HS-27A (cell line): ENCODE results near the gene FAM227A.

ENCODE experiments used
- DNase-seq: peaks from one replicate; pipeline ENCODE4 v3.0.0-alpha.2; 2012; ENCODE audit warnings: low read depth, missing footprints

Gene FAM227A

GRCh38 chr22:38656256-38657044 lies at the start of gene FAM227A, which contains the start of gene CBY1:
TSS of gene FAM227A (minus strand) at chr22:38656392. CDS start at chr22:38650168, 6,224 bp downstream.
TSS of gene CBY1 (plus strand) at chr22:38656638. CDS start at chr22:38668055, 11,417 bp downstream.
- peak; percentile 55 for DNase-seq

- peak; percentile 99 for DNase-seq
These were observed 49.3 kb upstream of the FAM227A start, which contains the start of gene GTPBP1 for GRCh38 chr22:38705235-38706100. TSS of gene GTPBP1 (plus strand) at chr22:38705944. CDS start at chr22:38705956, 12 bp downstream.

GRCh38 chr22:38704654-38705234 lies 48.6 kb upstream of the FAM227A start:
- DNase-seq = no peak

- peak; percentile 73 for DNase-seq
These were observed 44.8 kb upstream of the FAM227A start, which contains the start of gene JOSD1 for GRCh38 chr22:38700789-38701628. TSS of gene JOSD1 (minus strand) at chr22:38700943. CDS start at chr22:38699987, 956 bp downstream.

- no peak for DNase-seq
These were observed 44.1 kb upstream of the FAM227A start for GRCh38 chr22:38700270-38700788.

GRCh38 chr22:38699784-38700183 lies 43.6 kb upstream of the FAM227A start:
- no peak for DNase-seq

- no peak for DNase-seq
These were observed 43.0 kb upstream of the FAM227A start for GRCh38 chr22:38699143-38699542.

GRCh38 chr22:38698407-38699094 lies 42.4 kb upstream of the FAM227A start:
- no peak for DNase-seq

- DNase-seq = no peak
These were observed 41.4 kb upstream of the FAM227A start for GRCh38 chr22:38697425-38698089.

- peak; percentile 42 for DNase-seq
These were observed 40.6 kb upstream of the FAM227A start for GRCh38 chr22:38696606-38697424.

GRCh38 chr22:38694940-38695339 lies 38.7 kb upstream of the FAM227A start:
- DNase-seq = no peak

- DNase-seq = no peak
These were observed 37.9 kb upstream of the FAM227A start for GRCh38 chr22:38694049-38694448.

GRCh38 chr22:38689651-38690050 lies 33.5 kb upstream of the FAM227A start:
- no peak for DNase-seq

GRCh38 chr22:38685761-38686160 lies 29.6 kb upstream of the FAM227A start:
- no peak for DNase-seq

GRCh38 chr22:38684895-38685294 lies 28.7 kb upstream of the FAM227A start:
- DNase-seq = no peak

GRCh38 chr22:38681582-38682335 lies 25.6 kb upstream of the FAM227A start, which contains the start of gene TOMM22:
TSS of gene TOMM22 (plus strand) at chr22:38681957. CDS start at chr22:38681979, 22 bp downstream.
- peak; percentile 58 for DNase-seq

- no peak for DNase-seq
These were observed 19.6 kb upstream of the FAM227A start for GRCh38 chr22:38675833-38676232.

GRCh38 chr22:38674888-38675287 lies 18.7 kb upstream of the FAM227A start:
- no peak for DNase-seq
